Measurements from ENCODE around the gene UBE2G1.

UBE2G1 gene

DNA sequence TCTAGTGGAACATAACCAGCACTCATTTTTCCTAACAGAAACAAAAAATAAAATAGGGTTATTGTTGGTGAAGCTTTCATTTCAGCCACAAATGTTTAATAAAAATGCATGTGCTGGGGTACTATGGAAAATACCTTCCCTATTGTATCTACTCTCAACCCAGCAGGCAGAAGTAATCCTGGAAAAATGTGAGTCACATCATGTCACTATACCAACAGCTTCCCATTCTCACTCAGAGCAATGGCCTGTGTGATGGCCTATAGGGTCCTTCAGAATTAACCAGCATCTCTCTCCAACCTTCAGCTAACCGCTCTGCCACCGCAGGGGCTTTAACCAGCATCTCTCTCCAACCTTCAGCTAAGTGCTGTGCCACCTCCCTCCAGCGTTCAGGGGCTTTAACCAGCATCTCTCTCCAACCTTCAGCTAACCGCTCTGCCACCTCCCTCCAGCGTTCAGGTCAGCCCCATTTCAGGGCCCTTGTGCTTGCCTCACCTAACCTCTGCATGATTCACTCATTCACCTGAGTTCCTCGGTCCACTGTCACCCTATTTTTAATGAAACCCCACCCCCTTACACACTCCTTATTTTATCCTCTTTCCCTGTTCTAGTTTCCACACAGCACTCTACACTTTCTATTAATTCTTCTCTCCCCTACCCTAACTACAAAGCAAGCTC lies 34.0 kb downstream of the UBE2G1 start:
- Mint-ChIP-seq H3K27ac (peak overlapping the region; percentile 50), H3K4me1 (ENCODE audit: low read depth) (peaks cover 70% of the 10 kb centered on the region), H3K4me3 (no peak overlapping the region), H3K9me3 (no peaks in the 10 kb centered on the region), H3K27me3 (no peaks in the 10 kb centered on the region), H3K36me3 (ENCODE audit: low read depth) (peaks cover 22% of the 10 kb centered on the region)

DNA sequence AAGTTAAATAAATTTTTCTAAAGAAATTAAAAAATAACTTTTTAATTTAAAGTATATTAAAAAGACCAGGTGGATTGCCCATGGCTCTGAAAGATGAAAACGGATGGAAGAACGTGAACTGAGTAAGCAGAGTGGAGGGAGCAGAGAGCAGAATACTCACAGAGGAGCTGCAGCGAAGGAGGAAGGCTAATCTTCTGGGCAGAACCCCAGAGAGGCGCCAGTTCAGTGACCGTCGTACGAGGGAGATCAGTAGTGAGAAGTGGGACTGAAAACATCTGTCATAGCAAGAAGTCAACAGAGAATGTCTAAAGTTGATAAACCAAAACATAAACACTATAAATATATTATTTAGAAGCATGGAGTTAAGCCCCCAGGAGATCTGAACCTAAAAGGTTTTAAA lies 34.9 kb downstream of the UBE2G1 start:
- Mint-ChIP-seq H3K9me3 (peaks cover under 1% of the 10 kb centered on the region), H3K27me3 (no peaks in the 10 kb centered on the region), H3K4me1 (ENCODE audit: low read depth) (peaks cover 64% of the 10 kb centered on the region), H3K36me3 (ENCODE audit: low read depth) (peaks cover 26% of the 10 kb centered on the region), H3K4me3 (no peak overlapping the region), H3K27ac (peak overlapping the region; percentile 61)

DNA sequence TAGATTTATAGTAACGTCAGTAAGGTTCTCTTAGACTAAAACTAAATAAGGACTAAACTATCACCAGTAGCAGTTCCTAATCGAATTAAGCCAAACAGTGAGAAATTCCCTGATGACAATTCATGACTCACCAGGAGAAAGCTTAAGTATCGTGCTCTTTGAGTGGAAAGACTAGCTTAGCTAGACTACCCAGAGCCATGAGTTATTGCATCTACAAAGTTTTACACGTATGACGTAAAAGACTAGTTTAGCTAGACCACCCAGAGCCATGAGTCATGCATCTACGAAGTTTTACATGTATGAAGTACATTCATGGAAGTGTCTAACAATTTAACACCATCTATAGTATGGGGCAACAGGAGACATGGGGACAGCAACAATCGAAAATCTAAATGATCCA lies 36.6 kb downstream of the UBE2G1 start:
- peaks cover 38% of the 10 kb centered on the region for H3K36me3 Mint-ChIP-seq (ENCODE audit: low read depth)
- H3K4me1 Mint-ChIP-seq (ENCODE audit: low read depth) = peaks cover 63% of the 10 kb centered on the region
- H3K9me3 Mint-ChIP-seq = peaks cover 6% of the 10 kb centered on the region
- H3K27me3 Mint-ChIP-seq = no peaks in the 10 kb centered on the region
- H3K4me3 Mint-ChIP-seq = no peak overlapping the region
- H3K27ac Mint-ChIP-seq = peak overlapping the region; percentile 37

- H3K27ac Mint-ChIP-seq = no peak overlapping the region
- H3K27me3 Mint-ChIP-seq = no peaks in the 10 kb centered on the region
- no peak overlapping the region for H3K4me3 Mint-ChIP-seq
- peaks cover 38% of the 10 kb centered on the region for H3K36me3 Mint-ChIP-seq (ENCODE audit: low read depth)
- peaks cover 55% of the 10 kb centered on the region for H3K4me1 Mint-ChIP-seq (ENCODE audit: low read depth)
- H3K9me3 Mint-ChIP-seq = peaks cover 6% of the 10 kb centered on the region
Observed at GRCh38 chr17:4327606-4328005, 38.9 kb downstream of the UBE2G1 start.

- no peak overlapping the region for H3K27ac Mint-ChIP-seq
- no peaks in the 10 kb centered on the region for H3K27me3 Mint-ChIP-seq
- peaks cover 47% of the 10 kb centered on the region for H3K4me1 Mint-ChIP-seq (ENCODE audit: low read depth)
- H3K4me3 Mint-ChIP-seq = no peak overlapping the region
- peaks cover 38% of the 10 kb centered on the region for H3K36me3 Mint-ChIP-seq (ENCODE audit: low read depth)
- peaks cover 6% of the 10 kb centered on the region for H3K9me3 Mint-ChIP-seq
Observed at GRCh38 chr17:4326608-4327007, 39.9 kb downstream of the UBE2G1 start.

GRCh38 chr17:4326112-4326511 lies 40.4 kb downstream of the UBE2G1 start:
- Mint-ChIP-seq H3K36me3 (ENCODE audit: low read depth) (peaks cover 38% of the 10 kb centered on the region), H3K9me3 (peaks cover 6% of the 10 kb centered on the region), H3K27ac (no peak overlapping the region), H3K4me3 (no peak overlapping the region), H3K4me1 (ENCODE audit: low read depth) (peaks cover 45% of the 10 kb centered on the region), H3K27me3 (no peaks in the 10 kb centered on the region)

DNA sequence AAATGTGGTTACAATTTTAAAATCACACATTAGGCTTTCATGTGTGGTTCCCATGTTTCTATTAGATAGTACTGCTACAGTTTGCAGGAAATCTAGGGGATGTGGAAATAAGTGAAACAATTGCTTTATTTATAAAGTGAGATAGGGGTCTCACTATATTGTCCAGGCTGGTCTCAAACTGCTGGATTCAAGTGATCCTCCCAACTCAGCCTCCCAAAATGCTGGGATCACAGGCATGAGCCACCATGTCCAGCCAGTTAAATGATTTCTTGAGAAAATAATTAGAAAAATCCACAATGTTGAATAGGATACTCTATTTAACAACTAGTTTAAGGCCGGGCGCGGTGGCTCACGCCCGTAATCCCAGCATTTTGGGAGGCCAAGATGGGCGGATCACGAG lies 42.0 kb downstream of the UBE2G1 start:
- Mint-ChIP-seq H3K4me3 (no peak overlapping the region), H3K9me3 (peaks cover 6% of the 10 kb centered on the region), H3K4me1 (ENCODE audit: low read depth) (peaks cover 37% of the 10 kb centered on the region), H3K27ac (no peak overlapping the region), H3K27me3 (no peaks in the 10 kb centered on the region), H3K36me3 (ENCODE audit: low read depth) (peaks cover 31% of the 10 kb centered on the region)

- H3K4me3 Mint-ChIP-seq = no peak overlapping the region
- no peaks in the 10 kb centered on the region for H3K36me3 Mint-ChIP-seq (ENCODE audit: low read depth)
- H3K27ac Mint-ChIP-seq = no peak overlapping the region
- no peaks in the 10 kb centered on the region for H3K27me3 Mint-ChIP-seq
- H3K4me1 Mint-ChIP-seq (ENCODE audit: low read depth) = peaks cover 39% of the 10 kb centered on the region
- no peaks in the 10 kb centered on the region for H3K9me3 Mint-ChIP-seq
Observed at GRCh38 chr17:4319221-4319620, 47.3 kb downstream of the UBE2G1 start.

- Mint-ChIP-seq H3K27me3 (no peaks in the 10 kb centered on the region), H3K4me1 (ENCODE audit: low read depth) (peaks cover 40% of the 10 kb centered on the region), H3K27ac (peak overlapping the region; percentile 46), H3K9me3 (no peaks in the 10 kb centered on the region), H3K36me3 (ENCODE audit: low read depth) (no peaks in the 10 kb centered on the region), H3K4me3 (no peak overlapping the region)
Observed at GRCh38 chr17:4318596-4318995, 47.9 kb downstream of the UBE2G1 start.

- no peaks in the 10 kb centered on the region for H3K36me3 Mint-ChIP-seq (ENCODE audit: low read depth)
- H3K27me3 Mint-ChIP-seq = no peaks in the 10 kb centered on the region
- peak overlapping the region; percentile 46 for H3K27ac Mint-ChIP-seq
- no peaks in the 10 kb centered on the region for H3K9me3 Mint-ChIP-seq
- peaks cover 40% of the 10 kb centered on the region for H3K4me1 Mint-ChIP-seq (ENCODE audit: low read depth)
- H3K4me3 Mint-ChIP-seq = no peak overlapping the region
Observed at GRCh38 chr17:4318186-4318585, 48.3 kb downstream of the UBE2G1 start.

- H3K36me3 Mint-ChIP-seq (ENCODE audit: low read depth) = no peaks in the 10 kb centered on the region
- H3K4me1 Mint-ChIP-seq (ENCODE audit: low read depth) = peaks cover 43% of the 10 kb centered on the region
- H3K4me3 Mint-ChIP-seq = no peak overlapping the region
- no peaks in the 10 kb centered on the region for H3K27me3 Mint-ChIP-seq
- no peak overlapping the region for H3K27ac Mint-ChIP-seq
- no peaks in the 10 kb centered on the region for H3K9me3 Mint-ChIP-seq
Observed at GRCh38 chr17:4317610-4318009, 48.9 kb downstream of the UBE2G1 start.

GRCh38 chr17:4316648-4317047 lies 49.8 kb downstream of the UBE2G1 start:
- Mint-ChIP-seq H3K9me3 (no peaks in the 10 kb centered on the region), H3K36me3 (ENCODE audit: low read depth) (no peaks in the 10 kb centered on the region), H3K27ac (no peak overlapping the region), H3K4me3 (no peak overlapping the region), H3K27me3 (no peaks in the 10 kb centered on the region), H3K4me1 (ENCODE audit: low read depth) (peaks cover 52% of the 10 kb centered on the region)

GRCh38 chr17:4314618-4315017 lies 51.9 kb downstream of the UBE2G1 start:
- Mint-ChIP-seq H3K27me3 (no peaks in the 10 kb centered on the region), H3K36me3 (ENCODE audit: low read depth) (no peaks in the 10 kb centered on the region), H3K4me1 (ENCODE audit: low read depth) (peaks cover 71% of the 10 kb centered on the region), H3K27ac (peak overlapping the region; percentile 12), H3K4me3 (no peak overlapping the region), H3K9me3 (no peaks in the 10 kb centered on the region)

DNA sequence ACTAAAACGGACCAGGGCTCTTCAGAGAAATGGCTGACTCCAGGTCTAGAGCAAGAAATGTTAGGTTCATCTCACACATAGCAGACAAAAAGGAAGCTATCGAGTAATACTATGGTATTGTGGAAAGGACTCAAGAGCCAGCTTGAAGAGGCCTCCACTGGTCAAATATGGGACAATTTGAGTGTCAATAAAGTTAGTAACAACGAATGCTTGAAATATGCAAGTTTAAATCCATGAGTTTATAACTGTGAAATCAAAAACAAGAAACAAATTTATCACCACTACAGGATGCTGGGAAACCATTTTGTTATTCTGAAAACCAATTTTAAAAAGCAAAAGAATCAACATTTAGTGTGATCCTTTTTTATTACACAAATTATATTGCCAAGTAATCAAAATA lies 52.3 kb downstream of the UBE2G1 start:
- H3K27me3 Mint-ChIP-seq = no peaks in the 10 kb centered on the region
- H3K4me3 Mint-ChIP-seq = no peak overlapping the region
- H3K27ac Mint-ChIP-seq = no peak overlapping the region
- peaks cover 72% of the 10 kb centered on the region for H3K4me1 Mint-ChIP-seq (ENCODE audit: low read depth)
- H3K36me3 Mint-ChIP-seq (ENCODE audit: low read depth) = no peaks in the 10 kb centered on the region
- no peaks in the 10 kb centered on the region for H3K9me3 Mint-ChIP-seq

DNA sequence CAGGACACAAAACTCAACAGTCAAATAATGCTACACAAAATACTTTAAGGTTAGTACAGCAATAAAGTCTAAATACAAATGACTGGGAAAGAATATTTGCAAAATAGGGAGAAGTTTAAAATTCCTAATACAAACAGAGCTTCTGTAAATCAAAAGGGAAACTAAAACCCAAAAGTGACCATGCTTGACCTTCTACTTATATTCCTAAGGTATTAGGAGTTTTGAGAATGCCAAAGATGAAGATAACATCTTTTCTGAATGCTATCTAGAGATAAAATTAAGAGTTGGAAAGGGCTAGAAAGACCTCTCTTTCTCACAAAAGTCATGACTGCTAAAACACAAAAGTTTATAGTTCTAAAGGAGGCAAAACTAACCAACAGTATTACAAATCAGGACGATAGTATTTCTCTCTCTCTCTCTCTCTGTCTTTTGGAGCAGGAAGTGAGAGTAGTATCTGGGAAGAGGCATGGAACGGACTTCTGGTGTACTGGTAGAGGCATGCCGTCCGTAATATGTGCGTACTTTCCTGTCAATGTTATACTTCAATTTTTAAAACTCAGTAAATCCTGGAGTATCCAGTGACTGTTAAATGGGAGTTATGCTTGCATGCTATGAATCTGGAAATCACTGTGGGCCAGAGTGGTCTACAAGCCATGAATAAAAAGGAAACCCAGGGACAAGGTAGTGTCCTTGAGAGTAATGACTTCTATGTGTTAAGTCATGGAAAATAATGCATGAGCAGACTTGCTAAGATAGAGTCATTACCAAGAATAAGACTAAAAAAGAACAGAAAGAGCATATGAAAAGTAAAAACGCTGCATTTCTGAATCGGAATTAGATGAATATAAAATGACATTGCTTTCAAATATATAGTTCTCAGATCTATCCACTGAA lies 53.0 kb downstream of the UBE2G1 start:
- Mint-ChIP-seq H3K36me3 (ENCODE audit: low read depth) (no peaks in the 10 kb centered on the region), H3K4me1 (ENCODE audit: low read depth) (peaks cover 72% of the 10 kb centered on the region), H3K4me3 (no peak overlapping the region), H3K27me3 (no peaks in the 10 kb centered on the region), H3K9me3 (no peaks in the 10 kb centered on the region), H3K27ac (peak overlapping the region; percentile 73)

Measured in stimulated activated naive CD8-positive, alpha-beta T cell treated with anti-CD3 and anti-CD28 coated beads, Interleukin-15, Interleukin-2, amounts not matched to agents 100 ng/mL and 50 ng/mL, for 24 hours (primary cell).